Fibroblast of villous mesenchyme (primary cell): ENCODE measurements around the gene BRD3OS. TPM values are rescaled to one million over a fixed set of nuclear protein-coding genes. Genes with fewer than 3 reads are reported as not detected.

Source experiments
- DNase-seq: peaks from one replicate; pipeline ENCODE4 v3.0.0-alpha.2; 2010; ENCODE audit warnings: low read depth
- H3K4me3 ChIP-seq: 2 replicates; pipeline ENCODE4 v1.5.1; 2011; ENCODE audit warnings: low read depth, mild to moderate bottlenecking, low read length
- total RNA-seq: library from RNA; depleted of rRNA; stranded (reverse); fragments of >200 nt; gene quantifications from 2 replicates; pipeline ENCODE4 v1.2.3, GENCODE V29; 2012
- TF ChIP-seq, protein P1 (sequence below): IDR thresholded peaks from 2 replicates; pipeline ENCODE4 v1.5.1; 2012; ENCODE audit warnings: low read depth, mild to moderate bottlenecking, low read length; ENCODE audit not compliant: insufficient read depth

BRD3OS gene, protein sequence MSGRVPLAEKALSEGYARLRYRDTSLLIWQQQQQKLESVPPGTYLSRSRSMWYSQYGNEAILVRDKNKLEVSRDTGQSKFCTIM
- total RNA-seq, result 18.4 and 22.9 TPM in 2 replicates

DNA sequence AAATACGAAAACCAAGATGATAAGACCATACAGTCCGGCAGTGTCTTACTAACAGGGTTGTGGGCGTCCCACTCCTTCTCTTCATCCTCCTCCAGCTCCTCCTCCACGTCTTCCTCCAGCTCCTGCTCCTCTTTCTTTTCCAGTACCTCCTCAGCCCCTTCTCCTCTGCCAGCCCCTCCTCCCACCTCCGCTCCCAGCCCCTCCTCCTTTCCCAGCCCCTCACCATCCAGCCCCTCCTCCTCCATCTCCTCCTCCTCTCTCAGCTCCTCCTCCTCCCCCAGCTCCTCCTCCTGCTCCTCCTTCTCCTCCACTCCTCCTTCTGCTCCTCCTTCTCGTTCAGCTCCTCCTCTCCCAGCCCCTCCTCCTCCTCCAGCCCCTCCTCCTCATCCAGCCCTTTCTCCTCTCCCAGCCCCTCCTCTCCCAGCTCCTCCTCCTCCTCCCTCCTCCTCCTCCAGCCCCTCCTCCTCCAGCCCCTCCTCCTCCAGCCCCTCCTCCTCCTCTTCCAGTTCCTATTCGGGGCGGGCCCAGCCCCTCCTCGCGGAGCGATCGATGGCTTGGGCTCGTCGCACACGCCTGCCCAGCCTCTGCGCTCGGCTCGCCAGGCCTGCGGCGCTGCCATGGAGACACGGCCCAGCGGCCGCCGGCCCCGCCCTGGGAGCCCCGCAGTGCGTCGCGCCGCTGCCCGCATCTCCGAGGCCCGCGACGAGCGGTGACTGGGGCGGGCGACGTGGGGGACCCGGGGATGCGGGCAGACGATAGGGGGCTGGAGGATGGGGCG, at the start of gene BRD3OS:
Gene BRD3OS (plus strand): TSS at position 654 of the 778 bp plus-strand sequence. CDS start 1,267 bp downstream, outside the sequence.
- DNase-seq, result peak; percentile 100
- H3K4me3 ChIP-seq, result peak within 1 kb of the TSS; percentile 83
- TF ChIP-seq, protein P1, sequence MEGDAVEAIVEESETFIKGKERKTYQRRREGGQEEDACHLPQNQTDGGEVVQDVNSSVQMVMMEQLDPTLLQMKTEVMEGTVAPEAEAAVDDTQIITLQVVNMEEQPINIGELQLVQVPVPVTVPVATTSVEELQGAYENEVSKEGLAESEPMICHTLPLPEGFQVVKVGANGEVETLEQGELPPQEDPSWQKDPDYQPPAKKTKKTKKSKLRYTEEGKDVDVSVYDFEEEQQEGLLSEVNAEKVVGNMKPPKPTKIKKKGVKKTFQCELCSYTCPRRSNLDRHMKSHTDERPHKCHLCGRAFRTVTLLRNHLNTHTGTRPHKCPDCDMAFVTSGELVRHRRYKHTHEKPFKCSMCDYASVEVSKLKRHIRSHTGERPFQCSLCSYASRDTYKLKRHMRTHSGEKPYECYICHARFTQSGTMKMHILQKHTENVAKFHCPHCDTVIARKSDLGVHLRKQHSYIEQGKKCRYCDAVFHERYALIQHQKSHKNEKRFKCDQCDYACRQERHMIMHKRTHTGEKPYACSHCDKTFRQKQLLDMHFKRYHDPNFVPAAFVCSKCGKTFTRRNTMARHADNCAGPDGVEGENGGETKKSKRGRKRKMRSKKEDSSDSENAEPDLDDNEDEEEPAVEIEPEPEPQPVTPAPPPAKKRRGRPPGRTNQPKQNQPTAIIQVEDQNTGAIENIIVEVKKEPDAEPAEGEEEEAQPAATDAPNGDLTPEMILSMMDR, result no peak

DNA sequence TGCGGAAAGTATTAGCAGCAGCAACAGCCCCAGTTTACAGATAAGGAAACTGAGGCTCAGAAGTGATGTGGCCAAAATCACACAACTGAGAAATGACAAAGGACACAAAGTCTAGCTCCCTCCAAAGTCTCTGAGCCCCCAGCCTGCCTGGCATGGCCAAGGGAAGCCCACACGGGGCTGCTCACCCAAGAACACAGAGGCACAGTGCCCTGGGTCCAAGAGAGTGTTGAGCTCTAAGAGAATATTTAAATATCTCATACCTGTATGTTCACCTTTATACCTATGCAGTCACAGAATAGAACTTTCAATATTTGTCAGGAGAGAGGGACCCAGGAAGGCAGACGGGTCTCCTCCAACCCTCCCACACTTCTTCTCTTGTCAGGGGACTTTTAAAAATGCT, 49.8 kb upstream of the BRD3OS start:
- DNase-seq, result no peak
- TF ChIP-seq, protein P1, result no peak
- H3K4me3 ChIP-seq, result no peak overlapping the region

DNA sequence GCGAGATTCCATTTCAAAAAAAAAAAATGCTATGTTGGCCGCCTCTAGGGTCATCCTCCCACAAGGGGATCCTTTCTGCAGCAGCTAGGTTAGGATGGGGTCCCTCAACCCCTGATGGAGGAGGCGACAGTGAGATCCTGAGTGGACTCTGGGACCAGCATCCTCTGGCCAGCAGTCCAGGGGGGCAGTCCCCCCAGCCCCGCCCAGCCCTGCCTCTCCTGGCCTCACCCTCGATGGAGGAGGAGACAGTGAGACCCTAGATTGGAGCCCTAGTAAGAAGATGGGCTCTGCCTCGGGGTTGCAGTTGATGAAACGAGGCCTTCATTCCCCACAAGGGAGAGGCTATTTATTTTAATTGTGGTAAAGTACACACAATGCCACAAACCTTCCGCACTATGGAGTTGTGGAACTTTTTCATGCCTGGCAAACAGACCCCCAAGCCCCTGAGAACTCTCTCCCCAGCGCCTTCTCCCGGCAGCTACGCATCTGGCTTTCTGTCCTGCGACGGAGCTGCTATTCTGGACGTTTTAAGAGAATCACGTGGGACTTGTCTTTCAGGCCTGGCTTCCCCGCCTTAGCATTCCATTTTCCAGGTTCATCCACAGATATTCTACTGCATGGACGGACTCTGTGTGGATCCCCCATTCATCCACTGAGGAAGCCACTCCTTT, 49.0 kb upstream of the BRD3OS start:
- no peak overlapping the region for H3K4me3 ChIP-seq
- no peak for DNase-seq
- TF ChIP-seq, protein P1, result no peak

DNA sequence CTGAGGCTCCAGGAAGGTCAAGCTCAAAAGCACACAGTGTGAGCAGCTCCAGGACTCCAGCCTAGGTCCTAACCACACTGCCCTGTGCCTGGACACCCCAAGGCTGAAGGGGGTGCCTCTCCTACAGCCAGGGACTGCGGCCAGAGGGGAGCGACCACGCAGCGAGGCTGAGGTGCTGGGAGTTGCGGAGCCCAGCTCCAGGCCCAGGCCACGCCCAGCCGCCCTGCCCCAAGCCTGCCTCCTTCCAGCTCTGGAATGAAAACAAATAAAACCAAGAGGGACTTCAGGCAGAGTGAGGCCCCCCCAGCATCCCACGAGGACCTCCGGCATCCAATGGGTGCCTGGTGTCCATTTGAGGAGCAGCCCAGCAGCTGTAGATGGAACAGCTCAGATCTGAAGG, 48.4 kb upstream of the BRD3OS start:
- DNase-seq, result no peak
- TF ChIP-seq, protein P1, result no peak
- H3K4me3 ChIP-seq, result no peak overlapping the region

GRCh38 chr9:133977421-133978201, 47.7 kb upstream of the BRD3OS start:
- no peak for DNase-seq
- no peak overlapping the region for H3K4me3 ChIP-seq
- TF ChIP-seq, protein P1, result no peak

GRCh38 chr9:133978226-133978898, 46.9 kb upstream of the BRD3OS start:
- H3K4me3 ChIP-seq, result no peak overlapping the region
- DNase-seq, result no peak
- TF ChIP-seq, protein P1, result no peak
